ENCODE measurements around the gene KCNH5. TPM values are rescaled to one million over a fixed set of nuclear protein-coding genes. Genes with fewer than 3 reads are reported as not detected.
"Not testable (repeated sequence)": the region's sequence is repeated elsewhere in the genome, so short reads cannot be mapped to it uniquely, and the experiment has no call there.

The KCNH5 gene
- total RNA-seq, 2 experiments from 2014 or later = not detected

- DNase-seq; CTCF ChIA-PET; H3K27me3 Mint-ChIP-seq; intact Hi-C loops (cut with micrococcal nuclease); H3K4me1 Mint-ChIP-seq (ENCODE audit: low read depth); H3K4me3 Mint-ChIP-seq; H3K27ac Mint-ChIP-seq; H3K36me3 Mint-ChIP-seq; POLR2A ChIA-PET; H3K9me3 Mint-ChIP-seq: not testable (repeated sequence)
These were observed 298.4 kb downstream of the KCNH5 start for GRCh38 chr14:62746881-62747280.

- H3K4me1 Mint-ChIP-seq (ENCODE audit: low read depth) = no peaks in the 10 kb centered on the region
- no peak for DNase-seq
- no peak overlapping the region for H3K4me3 Mint-ChIP-seq
- no peaks in the 10 kb centered on the region for H3K27me3 Mint-ChIP-seq
- no peak overlapping the region for H3K27ac Mint-ChIP-seq
- H3K9me3 Mint-ChIP-seq = no peaks in the 10 kb centered on the region
- ChIA-PET POLR2A (no interaction called here), CTCF (no interaction called here)
- intact Hi-C loops (cut with micrococcal nuclease) = no loop called here
- no peaks in the 10 kb centered on the region for H3K36me3 Mint-ChIP-seq
These were observed 299.8 kb downstream of the KCNH5 start for GRCh38 chr14:62745496-62745895.

GRCh38 chr14:62743560-62743959 lies 301.7 kb downstream of the KCNH5 start:
- Mint-ChIP-seq H3K27ac (no peak overlapping the region), H3K4me1 (ENCODE audit: low read depth) (no peaks in the 10 kb centered on the region), H3K4me3 (no peak overlapping the region), H3K9me3 (no peaks in the 10 kb centered on the region), H3K27me3 (no peaks in the 10 kb centered on the region), H3K36me3 (no peaks in the 10 kb centered on the region)
- DNase-seq = no peak
- intact Hi-C loops (cut with micrococcal nuclease) = no loop called here
- ChIA-PET POLR2A (no interaction called here), CTCF (no interaction called here)

- Mint-ChIP-seq H3K36me3 (no peaks in the 10 kb centered on the region), H3K27me3 (no peaks in the 10 kb centered on the region)
- POLR2A ChIA-PET = no interaction called here
These were observed 302.1 kb downstream of the KCNH5 start for GRCh38 chr14:62743118-62743517.

GRCh38 chr14:62739647-62740046 lies 305.6 kb downstream of the KCNH5 start:
- intact Hi-C loops (cut with micrococcal nuclease) = no loop called here
- POLR2A ChIA-PET = no interaction called here
- CTCF ChIA-PET = interaction anchor here (0.6 kb wide), 1 partner anchor 11 kb away, joined by 3 read pairs; no protein-coding TSS in a partner anchor
- no peak for DNase-seq
- Mint-ChIP-seq H3K27me3 (no peaks in the 10 kb centered on the region), H3K9me3 (no peaks in the 10 kb centered on the region), H3K36me3 (no peaks in the 10 kb centered on the region), H3K4me3 (no peak overlapping the region), H3K4me1 (ENCODE audit: low read depth) (no peaks in the 10 kb centered on the region), H3K27ac (no peak overlapping the region)

More at GRCh38 chr14:62743118-62743517, 302.1 kb downstream of the KCNH5 start:
- no peak overlapping the region for H3K27ac Mint-ChIP-seq
- intact Hi-C loops (cut with micrococcal nuclease) = no loop called here
- H3K4me3 Mint-ChIP-seq = no peak overlapping the region
- H3K9me3 Mint-ChIP-seq = no peaks in the 10 kb centered on the region
- DNase-seq = no peak
- CTCF ChIA-PET = no interaction called here
- H3K4me1 Mint-ChIP-seq (ENCODE audit: low read depth) = no peaks in the 10 kb centered on the region

GRCh38 chr14:62736048-62737043 lies 308.9 kb downstream of the KCNH5 start:
- ChIA-PET CTCF (no interaction called here), POLR2A (no interaction called here)
- DNase-seq = no peak
- intact Hi-C loops (cut with micrococcal nuclease) = no loop called here
- no peaks in the 10 kb centered on the region for H3K4me1 Mint-ChIP-seq (ENCODE audit: low read depth)
- H3K4me3 Mint-ChIP-seq = no peak overlapping the region
- H3K27me3 Mint-ChIP-seq = no peaks in the 10 kb centered on the region
- H3K27ac Mint-ChIP-seq = no peak overlapping the region
- no peaks in the 10 kb centered on the region for H3K9me3 Mint-ChIP-seq
- H3K36me3 Mint-ChIP-seq = no peaks in the 10 kb centered on the region

GRCh38 chr14:62734831-62735230 lies 310.4 kb downstream of the KCNH5 start:
- POLR2A ChIA-PET = no interaction called here
- intact Hi-C loops (cut with micrococcal nuclease) = no loop called here
- CTCF ChIA-PET = no interaction called here
- Mint-ChIP-seq H3K4me1 (ENCODE audit: low read depth) (no peaks in the 10 kb centered on the region), H3K27ac (no peak overlapping the region), H3K9me3 (no peaks in the 10 kb centered on the region), H3K36me3 (no peaks in the 10 kb centered on the region), H3K4me3 (no peak overlapping the region), H3K27me3 (no peaks in the 10 kb centered on the region)
- DNase-seq = no peak

- Mint-ChIP-seq H3K27ac (no peak overlapping the region), H3K9me3 (peaks cover 13% of the 10 kb centered on the region), H3K36me3 (no peaks in the 10 kb centered on the region), H3K4me3 (no peak overlapping the region), H3K4me1 (ENCODE audit: low read depth) (no peaks in the 10 kb centered on the region), H3K27me3 (no peaks in the 10 kb centered on the region)
- no peak for DNase-seq
- intact Hi-C loops (cut with micrococcal nuclease) = no loop called here
- ChIA-PET POLR2A (no interaction called here), CTCF (no interaction called here)
These were observed 322.9 kb downstream of the KCNH5 start for GRCh38 chr14:62722406-62722805.

- H3K27ac Mint-ChIP-seq = no peak overlapping the region
These were observed 326.6 kb downstream of the KCNH5 start for GRCh38 chr14:62718629-62719028.

GRCh38 chr14:62711351-62712023 lies 333.8 kb downstream of the KCNH5 start:
- Mint-ChIP-seq H3K4me1 (ENCODE audit: low read depth) (no peaks in the 10 kb centered on the region), H3K9me3 (peaks cover 3% of the 10 kb centered on the region), H3K27me3 (no peaks in the 10 kb centered on the region), H3K36me3 (no peaks in the 10 kb centered on the region), H3K27ac (no peak overlapping the region), H3K4me3 (no peak overlapping the region)
- ChIA-PET CTCF (no interaction called here), POLR2A (no interaction called here)
- intact Hi-C loops (cut with micrococcal nuclease) = no loop called here
- no peak for DNase-seq

More at GRCh38 chr14:62718629-62719028, 326.6 kb downstream of the KCNH5 start:
- Mint-ChIP-seq H3K9me3 (peaks cover 13% of the 10 kb centered on the region), H3K27me3 (no peaks in the 10 kb centered on the region), H3K4me3 (no peak overlapping the region), H3K36me3 (no peaks in the 10 kb centered on the region), H3K4me1 (ENCODE audit: low read depth) (no peaks in the 10 kb centered on the region)
- intact Hi-C loops (cut with micrococcal nuclease) = no loop called here
- ChIA-PET CTCF (no interaction called here), POLR2A (no interaction called here)
- DNase-seq = no peak

- Mint-ChIP-seq H3K36me3 (no peaks in the 10 kb centered on the region), H3K9me3 (peaks cover 3% of the 10 kb centered on the region), H3K4me3 (no peak overlapping the region), H3K27me3 (no peaks in the 10 kb centered on the region), H3K4me1 (ENCODE audit: low read depth) (no peaks in the 10 kb centered on the region), H3K27ac (no peak overlapping the region)
- ChIA-PET POLR2A (no interaction called here), CTCF (no interaction called here)
- intact Hi-C loops (cut with micrococcal nuclease) = no loop called here
- no peak for DNase-seq
These were observed 334.4 kb downstream of the KCNH5 start for GRCh38 chr14:62710811-62711210.

- intact Hi-C loops (cut with micrococcal nuclease) = no loop called here
- Mint-ChIP-seq H3K27ac (no peak overlapping the region), H3K9me3 (peaks cover 3% of the 10 kb centered on the region), H3K4me3 (no peak overlapping the region), H3K4me1 (ENCODE audit: low read depth) (no peaks in the 10 kb centered on the region), H3K36me3 (no peaks in the 10 kb centered on the region), H3K27me3 (no peaks in the 10 kb centered on the region)
- ChIA-PET CTCF (no interaction called here), POLR2A (no interaction called here)
- DNase-seq = no peak
These were observed 335.5 kb downstream of the KCNH5 start for GRCh38 chr14:62709773-62710172.

GRCh38 chr14:62706217-62706616 lies 339.0 kb downstream of the KCNH5 start:
- no peaks in the 10 kb centered on the region for H3K27me3 Mint-ChIP-seq
- H3K36me3 Mint-ChIP-seq = no peaks in the 10 kb centered on the region
- ChIA-PET POLR2A (no interaction called here), CTCF (no interaction called here)
- DNase-seq = no peak
- no peak overlapping the region for H3K4me3 Mint-ChIP-seq
- H3K9me3 Mint-ChIP-seq = peaks cover 3% of the 10 kb centered on the region
- H3K27ac Mint-ChIP-seq = no peak overlapping the region
- no peaks in the 10 kb centered on the region for H3K4me1 Mint-ChIP-seq (ENCODE audit: low read depth)
- intact Hi-C loops (cut with micrococcal nuclease) = no loop called here

Data from activated CD4-positive, alpha-beta memory T cell treated with anti-CD3 and anti-CD28 coated beads for 36 hours (primary cell).